Endometrium (tissue), 2 donors: ENCODE measurements around the gene DPYD.
A peak's percentile ranks its signal among the peaks of the same experiment; 100 is the strongest.

Source experiments
- FAIRE-seq: peaks from 2 replicates; lab custom pipeline; 2012; peaks lifted over from hg19 to GRCh38; lab: Jason Lieb, UNC
- donor health status: control.
- donor health status: control.

DPYD gene

DNA sequence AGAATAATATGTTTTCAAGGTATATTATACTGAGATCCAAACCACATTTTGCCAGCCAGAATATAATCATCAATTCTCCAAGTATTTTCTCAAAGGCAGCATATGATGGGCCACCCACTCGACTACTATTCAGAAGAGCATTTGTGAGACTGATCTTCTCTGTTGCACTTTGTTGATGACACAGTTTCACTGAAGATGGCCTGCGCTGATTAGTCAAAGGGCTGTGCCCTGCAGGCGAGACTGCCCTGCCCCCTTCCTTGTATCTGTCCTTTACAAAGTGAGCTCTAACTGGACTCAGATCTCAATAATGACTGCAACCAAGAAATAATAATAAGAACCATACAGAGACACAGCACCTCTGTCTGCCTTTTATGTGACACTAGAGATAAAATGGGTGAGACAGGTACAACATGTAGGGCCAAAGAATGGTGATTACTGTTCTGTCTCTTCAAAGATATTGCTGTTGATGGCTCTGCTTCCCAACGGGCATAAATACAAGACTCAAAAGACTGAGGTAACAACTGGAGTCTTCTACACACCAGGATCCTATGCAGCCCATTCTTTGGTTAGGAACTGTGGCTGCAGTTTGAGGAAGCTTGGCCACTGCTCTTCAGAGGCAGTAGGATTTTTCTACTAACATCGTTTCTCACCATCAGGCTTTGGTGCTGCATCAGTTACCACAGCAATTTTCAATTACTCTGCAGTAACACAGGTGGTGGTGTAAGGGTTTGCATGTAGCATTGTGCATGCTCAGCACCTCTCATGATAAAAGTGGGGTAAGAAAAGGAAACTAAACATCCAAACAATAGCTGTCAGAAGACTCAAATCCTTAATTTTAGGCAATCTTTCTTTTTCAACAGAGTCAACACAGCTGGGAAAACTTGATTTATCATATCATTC is 718.1 kb downstream of the DPYD start:
- FAIRE-seq = no peak

GRCh38 chr1:97201641-97202040 is 719.2 kb downstream of the DPYD start:
- FAIRE-seq = no peak

GRCh38 chr1:97200595-97200994 is 720.2 kb downstream of the DPYD start:
- FAIRE-seq = no peak

- FAIRE-seq = no peak
These were observed 723.9 kb downstream of the DPYD start for GRCh38 chr1:97196825-97197516.

GRCh38 chr1:97192872-97193572 is 727.8 kb downstream of the DPYD start:
- FAIRE-seq = no peak

- no peak for FAIRE-seq
These were observed 730.5 kb downstream of the DPYD start for GRCh38 chr1:97190326-97190725.

GRCh38 chr1:97186381-97186780 is 734.5 kb downstream of the DPYD start:
- no peak for FAIRE-seq

GRCh38 chr1:97174039-97174704 is 746.7 kb downstream of the DPYD start:
- FAIRE-seq = no peak

DNA sequence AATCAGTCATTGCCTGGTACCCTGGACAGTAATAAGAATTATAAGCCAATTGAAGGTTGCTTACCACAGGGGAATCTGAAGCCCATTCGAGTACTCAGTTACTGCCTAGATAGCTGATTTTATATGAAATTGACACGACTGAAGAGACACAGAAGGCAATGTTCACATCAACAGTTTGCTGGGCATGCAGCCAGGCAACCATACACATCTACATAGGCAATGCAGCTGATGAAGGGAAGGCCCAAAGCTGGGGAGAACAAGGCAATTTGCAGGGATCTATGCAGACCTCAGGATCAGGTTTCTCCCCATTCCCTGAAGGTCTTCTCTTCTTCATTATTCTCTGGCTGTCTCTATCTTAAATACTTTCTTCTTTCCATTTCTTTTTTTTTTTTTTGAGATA is 750.5 kb downstream of the DPYD start:
- FAIRE-seq = no peak

GRCh38 chr1:97168056-97168455 is 752.8 kb downstream of the DPYD start:
- no peak for FAIRE-seq

DNA sequence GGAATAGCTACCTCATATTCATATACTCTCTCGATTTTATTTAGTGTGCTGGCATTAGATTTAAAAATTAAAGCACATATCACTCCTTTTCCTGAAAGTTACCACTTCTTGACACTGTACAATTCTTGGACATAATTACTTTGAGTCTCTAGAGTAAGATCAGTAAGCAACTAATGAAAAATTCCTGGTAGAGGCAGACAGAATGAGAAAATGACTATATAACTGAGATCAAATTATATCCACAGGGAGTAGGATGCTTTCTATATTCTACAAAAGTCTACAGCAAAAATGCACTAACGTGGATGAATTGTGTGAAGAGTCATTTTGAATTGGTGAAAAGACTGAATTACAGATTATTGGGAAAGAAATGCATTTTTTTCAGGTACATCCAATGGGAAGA is 753.6 kb downstream of the DPYD start:
- FAIRE-seq = no peak

GRCh38 chr1:97166626-97167025 is 754.2 kb downstream of the DPYD start:
- FAIRE-seq = no peak

DNA sequence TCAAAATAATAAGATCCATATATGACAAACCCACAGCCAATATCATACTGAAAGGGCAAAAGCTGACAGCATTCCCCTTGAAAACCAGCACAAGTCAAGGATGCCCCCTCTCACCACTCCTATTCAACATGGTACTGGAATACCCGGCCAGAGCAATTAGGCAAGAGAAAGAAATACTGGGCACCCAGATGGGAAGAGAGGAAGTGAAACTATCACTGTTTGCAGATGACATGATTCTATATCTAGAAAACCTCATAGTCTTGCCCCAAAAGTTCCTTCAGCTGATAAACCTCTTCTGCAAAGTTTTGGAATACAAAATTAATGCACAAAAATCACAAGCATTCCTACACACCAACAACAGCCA is 756.6 kb downstream of the DPYD start:
- no peak for FAIRE-seq

- FAIRE-seq = no peak
These were observed 757.1 kb downstream of the DPYD start for GRCh38 chr1:97163591-97164275.

DNA sequence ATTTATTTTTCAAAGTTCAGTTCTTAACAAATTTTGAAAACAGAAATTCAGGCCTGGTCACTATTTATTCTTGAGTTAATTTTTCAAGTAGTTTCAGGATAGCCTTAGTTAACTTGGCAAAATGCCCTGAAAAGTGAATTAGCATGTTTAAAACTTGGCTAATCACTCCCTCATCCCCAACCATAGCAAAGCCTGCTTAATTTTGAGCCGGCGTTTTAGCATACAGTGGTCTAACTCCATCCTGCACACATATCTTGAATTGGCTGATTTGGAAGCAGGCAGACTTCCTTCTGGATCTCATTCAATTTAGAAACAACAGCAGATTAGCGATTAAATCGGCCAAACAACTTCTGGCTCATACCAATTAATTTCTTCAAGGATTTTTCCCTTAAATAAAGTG is 760.0 kb downstream of the DPYD start:
- FAIRE-seq = no peak

DNA sequence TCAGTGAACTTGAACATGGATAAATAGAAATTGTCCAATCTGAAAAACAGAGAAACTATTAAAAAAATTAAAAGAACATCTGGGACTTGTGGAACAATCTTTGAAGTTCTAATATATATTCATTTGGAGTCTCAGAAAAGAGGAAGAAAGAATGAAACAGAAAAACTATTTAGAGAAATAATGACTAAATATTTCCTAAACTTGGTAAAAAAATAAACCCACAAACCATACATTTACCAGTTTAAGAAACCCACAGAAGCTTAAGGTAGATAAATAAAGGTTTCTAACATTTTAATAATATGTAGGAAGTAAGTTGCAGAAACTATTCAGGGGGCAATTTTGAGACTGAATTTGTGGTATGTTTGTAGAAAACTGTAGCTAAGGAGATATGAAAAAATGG is 761.5 kb downstream of the DPYD start:
- no peak for FAIRE-seq

DNA sequence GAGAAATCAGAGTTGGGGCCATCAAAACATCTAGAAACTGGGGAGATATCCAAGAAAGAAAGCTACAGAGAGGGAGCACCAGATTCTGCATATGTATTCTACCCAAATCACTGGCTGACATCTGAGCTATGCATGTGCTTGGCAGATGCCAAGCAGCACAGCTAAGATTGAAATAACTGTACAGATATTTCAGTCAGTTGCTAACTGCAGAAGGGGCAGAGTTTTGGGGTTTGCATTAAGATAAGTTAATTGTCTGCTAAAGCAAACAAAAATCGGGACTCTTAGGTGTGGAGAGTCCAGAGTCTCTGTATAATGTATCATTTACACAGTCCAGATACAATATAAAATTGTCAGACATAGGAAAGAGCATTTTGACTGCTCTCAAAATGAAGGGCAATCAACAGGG is 762.1 kb downstream of the DPYD start:
- no peak for FAIRE-seq

DNA sequence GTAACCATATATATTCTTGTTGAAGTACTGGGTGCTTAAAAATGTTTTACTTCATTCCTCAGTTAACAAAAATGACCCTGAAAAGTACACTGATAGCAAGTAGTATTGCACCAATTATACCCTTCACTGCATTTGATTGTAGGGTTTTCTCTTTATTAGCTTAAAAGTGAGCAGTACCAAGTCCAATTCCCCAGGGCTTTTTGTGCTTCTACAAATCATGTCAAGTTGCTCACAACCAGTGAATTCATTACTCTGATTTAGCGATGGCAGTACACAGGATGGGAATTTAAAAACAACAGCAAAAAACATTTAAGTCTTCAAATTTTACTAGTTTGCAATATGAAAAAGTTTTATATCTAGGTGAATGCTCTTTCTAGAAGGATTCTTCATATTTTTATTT is 762.8 kb downstream of the DPYD start:
- FAIRE-seq = no peak

DNA sequence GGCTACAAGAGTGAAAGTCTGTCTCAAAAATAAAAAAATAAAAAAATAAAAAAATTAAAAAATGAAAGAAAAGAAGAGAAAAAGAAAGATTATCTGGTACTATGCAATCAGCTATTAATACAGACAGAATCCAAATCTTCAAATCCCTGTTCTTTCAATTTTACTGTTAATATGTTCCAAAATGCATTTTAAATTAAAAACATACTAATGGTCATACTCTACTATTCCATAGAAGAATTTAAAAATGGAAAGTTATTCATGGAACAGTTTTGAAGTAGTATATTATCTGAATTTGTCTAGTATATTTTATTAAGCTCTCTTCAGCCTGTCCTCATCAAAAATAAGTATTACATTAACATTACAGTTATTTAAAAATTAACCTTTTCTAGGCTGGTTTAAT is 769.2 kb downstream of the DPYD start:
- FAIRE-seq = no peak

- FAIRE-seq = peak; percentile 57
These were observed 775.4 kb downstream of the DPYD start for GRCh38 chr1:97145321-97145956.

- FAIRE-seq = peak; percentile 95
These were observed 776.3 kb downstream of the DPYD start for GRCh38 chr1:97144527-97144926.
